Smooth muscle cell (in vitro differentiated cells): ENCODE data around the gene OR6M1. TPM values are rescaled to one million over a fixed set of nuclear protein-coding genes. Genes with fewer than 3 reads are reported as not detected.
A peak's percentile ranks its signal among the peaks of the same experiment; 100 is the strongest.

Source experiments
- DNase-seq: peaks from one replicate; lab custom pipeline; 2025; ENCODE audit not compliant: unreplicated experiment; lab: John Stamatoyannopoulos, UW
- H2AFZ ChIP-seq: fragments of 200-600 bp; sonication (generic); 2 replicates; pipeline ENCODE4 v1.6.0; 2016; ENCODE audit warnings: antibody characterized with exemption, low read depth, mild to moderate bottlenecking
- H3F3A ChIP-seq: fragments of 200-600 bp; sonication (generic); 2 replicates; pipeline ENCODE4 v1.6.0; 2017; ENCODE audit warnings: antibody characterized with exemption, low read depth
- H3K27ac ChIP-seq: fragments of 200-600 bp; sonication (generic); 2 replicates; pipeline ENCODE4 v1.5.1; 2016; ENCODE audit warnings: low read depth, mild to moderate bottlenecking
- H3K27me3 ChIP-seq: fragments of 200-600 bp; sonication (generic); 2 replicates; pipeline ENCODE4 v1.6.1; 2016; ENCODE audit warnings: low read depth, mild to moderate bottlenecking
- H3K36me3 ChIP-seq: fragments of 200-600 bp; sonication (generic); 2 replicates; pipeline ENCODE4 v1.5.1; 2016; ENCODE audit warnings: low read depth
- H3K4me1 ChIP-seq: fragments of 200-600 bp; sonication (generic); 2 replicates; pipeline ENCODE4 v1.5.1; 2016; ENCODE audit warnings: low read depth
- H3K4me2 ChIP-seq: fragments of 200-600 bp; sonication (generic); 2 replicates; pipeline ENCODE4 v1.6.0; 2016; ENCODE audit warnings: mild to moderate bottlenecking
- H3K4me3 ChIP-seq: fragments of 200-600 bp; sonication (generic); 2 replicates; pipeline ENCODE4 v1.5.1; 2016; ENCODE audit warnings: mild to moderate bottlenecking
- H3K79me2 ChIP-seq: fragments of 200-600 bp; sonication (generic); 2 replicates; pipeline ENCODE4 v1.6.0; 2016; ENCODE audit warnings: low read depth, mild to moderate bottlenecking
- H3K9ac ChIP-seq: fragments of 200-600 bp; sonication (generic); 2 replicates; pipeline ENCODE4 v1.6.0; 2016; ENCODE audit warnings: low read depth
- H3K9me3 ChIP-seq: fragments of 200-600 bp; sonication (generic); replicated peaks from 2 replicates; pipeline ENCODE4 v1.5.1; 2016; ENCODE audit warnings: low read depth
- H4K20me1 ChIP-seq: fragments of 200-600 bp; sonication (generic); 2 replicates; pipeline ENCODE4 v1.6.0; 2016; ENCODE audit warnings: low read depth
- CTCF ChIP-seq: fragments of 200-600 bp; sonication (generic); IDR thresholded peaks from 2 replicates; pipeline ENCODE4 v1.5.1; 2017; ENCODE audit warnings: borderline replicate concordance, mild to moderate bottlenecking, antibody characterized with exemption; ENCODE audit not compliant: insufficient read depth, poor library complexity, severe bottlenecking
- WGBS: methylation state at CpG from one replicate; pipeline ENCODE4 v1.1.7; 2016; ENCODE audit warnings: low lambda C conversion rate; 5-methylcytosine and 5-hydroxymethylcytosine counted together
- polyA plus RNA-seq: library from polyadenylated mRNA; unstranded; fragments of >200 nt; fragmentation: Nextera tagmentation; extraction: Ambion mirVana; gene quantifications from 2 replicates; pipeline ENCODE4 v1.2.1, GENCODE V29; 2016
- total RNA-seq: library from RNA; depleted of rRNA; stranded (reverse); fragments of >200 nt; gene quantifications from 2 replicates; pipeline ENCODE4 v1.2.3, GENCODE V29; 2014

The OR6M1 gene
- total and polyA plus RNA-seq, 2 experiments from 2014 or later = not detected

GRCh38 chr11:123833095-123833494 is 26.9 kb upstream of the OR6M1 start:
- 77% methylated on average over 2 of the region's 2 CpGs for WGBS

GRCh38 chr11:123829745-123830144 is 23.6 kb upstream of the OR6M1 start:
- WGBS = 93% methylated on average over 7 of the region's 7 CpGs
- DNase-seq = no peak
- no peak overlapping the region for H2AFZ ChIP-seq

More at GRCh38 chr11:123833095-123833494, 26.9 kb upstream of the OR6M1 start:
- H3K27ac ChIP-seq = peak overlapping the region; percentile 21
- no peak overlapping the region for H2AFZ ChIP-seq
- H3K4me3 ChIP-seq = no peak overlapping the region
- H3F3A ChIP-seq = no peaks in the 10 kb centered on the region
- H3K4me1 ChIP-seq = no peaks in the 10 kb centered on the region
- no peak overlapping the region for H3K9ac ChIP-seq
- no peaks in the 10 kb centered on the region for H3K36me3 ChIP-seq
- DNase-seq = no peak
- no peak overlapping the region for H3K4me2 ChIP-seq
- no peaks in the 10 kb centered on the region for H4K20me1 ChIP-seq
- no peak for TF ChIP-seq CTCF
- H3K79me2 ChIP-seq = no peaks in the 10 kb centered on the region
- no peaks in the 10 kb centered on the region for H3K9me3 ChIP-seq
- H3K27me3 ChIP-seq = no peaks in the 10 kb centered on the region

GRCh38 chr11:123822599-123822998 is 16.4 kb upstream of the OR6M1 start:
- Histone ChIP-seq H3K36me3 (no peaks in the 10 kb centered on the region), H3K79me2 (no peaks in the 10 kb centered on the region), H3K4me1 (no peaks in the 10 kb centered on the region), H3F3A (no peaks in the 10 kb centered on the region), H3K4me2 (no peak overlapping the region), H3K9me3 (no peaks in the 10 kb centered on the region), H3K27ac (no peak overlapping the region), H3K4me3 (no peak overlapping the region), H2AFZ (no peak overlapping the region), H3K9ac (no peak overlapping the region), H3K27me3 (no peaks in the 10 kb centered on the region), H4K20me1 (no peaks in the 10 kb centered on the region)
- no peak for DNase-seq
- no peak for TF ChIP-seq CTCF
- 49% methylated on average over 3 of the region's 3 CpGs for WGBS

More at GRCh38 chr11:123829745-123830144, 23.6 kb upstream of the OR6M1 start:
- Histone ChIP-seq H3K27ac (no peak overlapping the region), H3K27me3 (no peaks in the 10 kb centered on the region), H3K4me1 (no peaks in the 10 kb centered on the region), H3K4me3 (no peak overlapping the region), H3K9ac (no peak overlapping the region), H3K79me2 (no peaks in the 10 kb centered on the region), H3K4me2 (no peak overlapping the region), H3K36me3 (no peaks in the 10 kb centered on the region), H4K20me1 (no peaks in the 10 kb centered on the region), H3F3A (no peaks in the 10 kb centered on the region), H3K9me3 (no peaks in the 10 kb centered on the region)
- TF ChIP-seq CTCF = no peak

GRCh38 chr11:123822032-123822431 is 15.9 kb upstream of the OR6M1 start:
- H3K27me3 ChIP-seq = no peaks in the 10 kb centered on the region
- H3F3A ChIP-seq = no peaks in the 10 kb centered on the region
- H4K20me1 ChIP-seq = no peaks in the 10 kb centered on the region
- no peak for DNase-seq
- no peak overlapping the region for H3K4me3 ChIP-seq
- no peak overlapping the region for H2AFZ ChIP-seq
- H3K9me3 ChIP-seq = no peaks in the 10 kb centered on the region
- H3K9ac ChIP-seq = no peak overlapping the region
- 41% methylated on average over 2 of the region's 2 CpGs for WGBS
- no peak overlapping the region for H3K27ac ChIP-seq
- H3K4me2 ChIP-seq = no peak overlapping the region
- no peaks in the 10 kb centered on the region for H3K36me3 ChIP-seq
- no peaks in the 10 kb centered on the region for H3K79me2 ChIP-seq
- no peaks in the 10 kb centered on the region for H3K4me1 ChIP-seq
- no peak for TF ChIP-seq CTCF
